GM23338 (cell line): ENCODE data around the gene PRIMPOL. TPM values are rescaled to one million over a fixed set of nuclear protein-coding genes. Genes with fewer than 3 reads are reported as not detected.

Source experiments
- ATAC-seq: fragments of 200-7000 bp; cut with Tn5 transposase; 3 replicates; pipeline ENCODE4 v1.9.1; 2020
- DNase-seq: peaks from one replicate; pipeline ENCODE4 v3.0.0-alpha.2; 2015; ENCODE audit warnings: low spot score
- H2AFZ ChIP-seq: fragments of 200-600 bp; sonication (generic); 2 replicates; pipeline ENCODE4 v1.8.0; 2016; ENCODE audit warnings: antibody characterized with exemption, mild to moderate bottlenecking, moderate library complexity
- H3F3A ChIP-seq: fragments of 200-600 bp; sonication (generic); replicated peaks from 2 replicates; pipeline ENCODE4 v1.8.0; 2017; ENCODE audit warnings: antibody characterized with exemption, mixed run types, low read depth
- H3K27ac ChIP-seq: fragments of 200-600 bp; sonication (generic); 2 replicates; pipeline ENCODE4 v1.6.1; 2016; ENCODE audit warnings: low read depth
- H3K27me3 ChIP-seq: fragments of 200-600 bp; sonication (generic); 2 replicates; pipeline ENCODE4 v1.8.0; 2016; ENCODE audit warnings: mild to moderate bottlenecking, mixed run types, moderate library complexity; ENCODE audit not compliant: insufficient read depth
- H3K36me3 ChIP-seq: fragments of 200-600 bp; sonication (generic); 2 replicates; pipeline ENCODE4 v1.8.0; 2016; ENCODE audit warnings: mild to moderate bottlenecking; ENCODE audit not compliant: insufficient read depth
- H3K4me1 ChIP-seq: fragments of 200-600 bp; sonication (generic); 2 replicates; pipeline ENCODE4 v1.8.0; 2016; ENCODE audit warnings: mild to moderate bottlenecking, moderate library complexity; ENCODE audit not compliant: insufficient read depth
- H3K4me2 ChIP-seq: fragments of 200-600 bp; sonication (generic); 2 replicates; pipeline ENCODE4 v1.7.1; 2017; ENCODE audit warnings: mixed run types
- H3K4me3 ChIP-seq: fragments of 200-600 bp; sonication (generic); 2 replicates; pipeline ENCODE4 v1.6.1; 2016; ENCODE audit warnings: mixed run types
- H3K79me2 ChIP-seq: fragments of 200-600 bp; sonication (generic); replicated peaks from 2 replicates; pipeline ENCODE4 v1.8.0; 2017; ENCODE audit warnings: mild to moderate bottlenecking; ENCODE audit not compliant: insufficient read depth
- H3K9me2 ChIP-seq: fragments of 200-600 bp; sonication (generic); 2 replicates; pipeline ENCODE4 v1.8.0; 2017; ENCODE audit not compliant: insufficient read depth
- H4K20me1 ChIP-seq: fragments of 200-600 bp; sonication (generic); replicated peaks from 2 replicates; pipeline ENCODE4 v1.8.0; 2017; ENCODE audit warnings: mild to moderate bottlenecking; ENCODE audit not compliant: insufficient read depth
- H3K27ac Mint-ChIP-seq: 2 replicates; pipeline ENCODE4 v1.8.0; 2020; ENCODE audit warnings: inconsistent platforms, mild to moderate bottlenecking, moderate library complexity, mixed read lengths
- H3K27me3 Mint-ChIP-seq: 3 replicates; pipeline ENCODE4 v1.8.0; 2022; ENCODE audit warnings: low read depth, mild to moderate bottlenecking, moderate library complexity, mixed read lengths, inconsistent platforms; ENCODE audit not compliant: insufficient read depth, poor library complexity
- H3K36me3 Mint-ChIP-seq: 3 replicates; pipeline ENCODE4 v1.8.0; 2021; ENCODE audit warnings: low read depth, mild to moderate bottlenecking, inconsistent platforms, moderate library complexity, mixed read lengths
- H3K4me1 Mint-ChIP-seq: 3 replicates; pipeline ENCODE4 v1.8.0; 2020; ENCODE audit warnings: mild to moderate bottlenecking, inconsistent platforms, mixed read lengths
- H3K4me3 Mint-ChIP-seq: 3 replicates; pipeline ENCODE4 v1.8.0; 2021; ENCODE audit warnings: moderate library complexity, mild to moderate bottlenecking, inconsistent platforms, mixed read lengths
- H3K9me3 Mint-ChIP-seq: 3 replicates; pipeline ENCODE4 v1.8.0; 2020; ENCODE audit warnings: moderate library complexity, mild to moderate bottlenecking, inconsistent platforms, mixed read lengths
- CREB1 ChIP-seq: fragments of 250-450 bp; sonication (Bioruptor Pico); IDR thresholded peaks from 2 replicates; pipeline ENCODE4 v1.5.0; 2020; ENCODE audit warnings: low read depth, mild to moderate bottlenecking, moderate library complexity
- NANOG ChIP-seq: IDR thresholded peaks from 2 replicates; pipeline ENCODE4 v1.6.1; 2016; ENCODE audit warnings: antibody characterized with exemption, borderline replicate concordance
- REST ChIP-seq: IDR thresholded peaks from one replicate; pipeline ENCODE4 v1.6.1; 2018; ENCODE audit warnings: antibody characterized with exemption; ENCODE audit not compliant: unreplicated experiment
- STAT1 ChIP-seq: IDR thresholded peaks from one replicate; pipeline ENCODE4 v1.6.1; 2016; ENCODE audit warnings: antibody characterized with exemption; ENCODE audit not compliant: unreplicated experiment
- ZNF114 ChIP-seq: fragments of 250-450 bp; sonication (Bioruptor Pico); IDR thresholded peaks from 2 replicates; pipeline ENCODE4 v1.5.0; 2020; ENCODE audit warnings: mild to moderate bottlenecking, moderate library complexity
- ZNF462 ChIP-seq: fragments of 250-450 bp; sonication (Bioruptor Pico); IDR thresholded peaks from 2 replicates; pipeline ENCODE4 v1.5.0; 2020; ENCODE audit warnings: mild to moderate bottlenecking, moderate library complexity
- polyA plus RNA-seq: library from polyadenylated mRNA; unstranded; fragments of >200 nt; fragmentation: Nextera tagmentation; extraction: Ambion mirVana; gene quantifications from 2 replicates; pipeline ENCODE4 v1.2.1, GENCODE V29; 2016
- total RNA-seq: library from RNA; depleted of rRNA; stranded (reverse); fragments of >200 nt; shearing (Covaris generic); gene quantifications from 2 replicates; pipeline ENCODE4 v1.2.3, GENCODE V29; 2014

The PRIMPOL gene
- total and polyA plus RNA-seq, 2 experiments from 2014 or later = 3.5 to 9.6 TPM

- TF ChIP-seq ZNF462 (CRISPR knock-in tag) (no peak), STAT1 (no peak)
These were observed 3.5 kb upstream of the PRIMPOL start (continued) for GRCh38 chr4:184645904-184646610.

GRCh38 chr4:184647266-184648053 lies 2.1 kb upstream of the PRIMPOL start:
- H3K36me3 ChIP-seq = no peaks in the 10 kb centered on the region
- no peaks in the 10 kb centered on the region for H3K9me2 ChIP-seq
- H3K27me3 ChIP-seq = no peaks in the 10 kb centered on the region
- H3K4me1 ChIP-seq = peaks cover 66% of the 10 kb centered on the region
- Mint-ChIP-seq H3K27ac (no peak overlapping the region), H3K9me3 (no peaks in the 10 kb centered on the region; the same call in 2 of the 3 replicates), H3K4me1 (peaks cover 64% of the 10 kb centered on the region), H3K27me3 (peaks cover 10% of the 10 kb centered on the region), H3K36me3 (peaks cover 29% of the 10 kb centered on the region), H3K4me3 (peak overlapping the region; percentile 84)
- no peak for ATAC-seq
- peaks cover 28% of the 10 kb centered on the region for H4K20me1 ChIP-seq
- peak overlapping the region; percentile 94 for H3K4me2 ChIP-seq
- H2AFZ ChIP-seq = no peak overlapping the region
- peaks cover 66% of the 10 kb centered on the region for H3K79me2 ChIP-seq
- no peak for DNase-seq
- no peak overlapping the region; the same call in 1 of the 2 replicates for H3K27ac ChIP-seq
- H3F3A ChIP-seq = no peaks in the 10 kb centered on the region
- H3K4me3 ChIP-seq = peak overlapping the region; percentile 82
- TF ChIP-seq NANOG (no peak), REST (no peak), ZNF114 (no peak), CREB1 (CRISPR knock-in tag) (no peak), STAT1 (no peak)
